Neural crest cell (in vitro differentiated cells): ENCODE results near the gene C6. TPM values are rescaled to one million over a fixed set of nuclear protein-coding genes. Genes with fewer than 3 reads are reported as not detected.

Experiments used
- DNase-seq: peaks from one replicate; pipeline ENCODE4 v3.0.0; 2021; ENCODE audit warnings: low read depth, mixed read lengths, low spot score
- H3K27ac Mint-ChIP-seq: one replicate; pipeline ENCODE4 v1.8.0; 2021; ENCODE audit warnings: mild to moderate bottlenecking, mixed read lengths; ENCODE audit not compliant: unreplicated experiment
- H3K27me3 Mint-ChIP-seq: 2 replicates; pipeline ENCODE4 v1.8.0; 2021; ENCODE audit warnings: low read depth, mild to moderate bottlenecking, mixed read lengths
- H3K36me3 Mint-ChIP-seq: 2 replicates; pipeline ENCODE4 v1.8.0; 2021; ENCODE audit warnings: low read depth, mild to moderate bottlenecking, mixed read lengths
- H3K4me1 Mint-ChIP-seq: 2 replicates; pipeline ENCODE4 v1.8.0; 2021; ENCODE audit warnings: mixed read lengths
- H3K4me3 Mint-ChIP-seq: one replicate; pipeline ENCODE4 v1.8.0; 2021; ENCODE audit warnings: mild to moderate bottlenecking, mixed read lengths
- H3K9me3 Mint-ChIP-seq: 2 replicates; pipeline ENCODE4 v1.8.0; 2021; ENCODE audit warnings: mixed read lengths
- total RNA-seq: library from RNA; stranded (reverse); gene quantifications from 2 replicates; pipeline ENCODE4 v1.2.1, GENCODE V29; 2021
- TF ChIP-seq, protein P1 (sequence below): fragments of 200-600 bp; sonication (generic); conservative IDR thresholded peaks from 2 replicates; pipeline ENCODE4 v1.5.0; 2021; ENCODE audit warnings: antibody characterized with exemption, mild to moderate bottlenecking

C6 gene
- total RNA-seq, 1 donor from 2014 or later = not detected

GRCh38 chr5:41151564-41151963 lies 61.8 kb downstream of the C6 start:
- no peaks in the 10 kb centered on the region for H3K4me1 Mint-ChIP-seq
- TF ChIP-seq, protein P1, sequence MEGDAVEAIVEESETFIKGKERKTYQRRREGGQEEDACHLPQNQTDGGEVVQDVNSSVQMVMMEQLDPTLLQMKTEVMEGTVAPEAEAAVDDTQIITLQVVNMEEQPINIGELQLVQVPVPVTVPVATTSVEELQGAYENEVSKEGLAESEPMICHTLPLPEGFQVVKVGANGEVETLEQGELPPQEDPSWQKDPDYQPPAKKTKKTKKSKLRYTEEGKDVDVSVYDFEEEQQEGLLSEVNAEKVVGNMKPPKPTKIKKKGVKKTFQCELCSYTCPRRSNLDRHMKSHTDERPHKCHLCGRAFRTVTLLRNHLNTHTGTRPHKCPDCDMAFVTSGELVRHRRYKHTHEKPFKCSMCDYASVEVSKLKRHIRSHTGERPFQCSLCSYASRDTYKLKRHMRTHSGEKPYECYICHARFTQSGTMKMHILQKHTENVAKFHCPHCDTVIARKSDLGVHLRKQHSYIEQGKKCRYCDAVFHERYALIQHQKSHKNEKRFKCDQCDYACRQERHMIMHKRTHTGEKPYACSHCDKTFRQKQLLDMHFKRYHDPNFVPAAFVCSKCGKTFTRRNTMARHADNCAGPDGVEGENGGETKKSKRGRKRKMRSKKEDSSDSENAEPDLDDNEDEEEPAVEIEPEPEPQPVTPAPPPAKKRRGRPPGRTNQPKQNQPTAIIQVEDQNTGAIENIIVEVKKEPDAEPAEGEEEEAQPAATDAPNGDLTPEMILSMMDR = no peak

DNA sequence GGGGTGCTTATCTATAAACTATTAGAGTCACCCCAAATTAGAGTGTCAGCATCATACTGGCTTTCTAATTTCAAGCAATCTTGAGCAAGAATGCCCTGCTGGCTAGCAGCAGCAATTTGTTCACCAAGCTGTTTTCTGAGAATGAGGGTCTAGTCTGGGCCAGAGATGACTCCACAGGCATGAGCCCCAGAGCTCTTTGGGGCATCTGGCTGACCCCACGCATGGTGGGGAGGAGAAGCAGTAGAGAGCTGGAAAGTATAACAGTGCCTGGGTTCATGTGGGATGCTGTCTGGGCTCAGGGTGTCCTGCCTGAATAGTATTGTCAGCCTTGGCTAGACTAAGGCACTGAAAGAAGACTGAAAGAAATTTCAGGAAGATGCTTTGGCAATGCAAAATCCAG lies 64.9 kb downstream of the C6 start:
- Mint-ChIP-seq H3K9me3 (peaks cover 2% of the 10 kb centered on the region), H3K36me3 (no peaks in the 10 kb centered on the region), H3K4me1 (no peaks in the 10 kb centered on the region), H3K27ac (no peak overlapping the region), H3K4me3 (no peak overlapping the region), H3K27me3 (peaks cover 10% of the 10 kb centered on the region)
- TF ChIP-seq, protein P1 = no peak
- no peak for DNase-seq

More at GRCh38 chr5:41151564-41151963, 61.8 kb downstream of the C6 start:
- no peak overlapping the region for H3K4me3 Mint-ChIP-seq
- DNase-seq = no peak
- peaks cover 15% of the 10 kb centered on the region for H3K27me3 Mint-ChIP-seq
- H3K9me3 Mint-ChIP-seq = no peaks in the 10 kb centered on the region
- no peak overlapping the region for H3K27ac Mint-ChIP-seq
- H3K36me3 Mint-ChIP-seq = no peaks in the 10 kb centered on the region

GRCh38 chr5:41145306-41145705 lies 68.0 kb downstream of the C6 start:
- Mint-ChIP-seq H3K27me3 (no peaks in the 10 kb centered on the region), H3K27ac (no peak overlapping the region), H3K4me1 (no peaks in the 10 kb centered on the region), H3K9me3 (peaks cover 2% of the 10 kb centered on the region), H3K36me3 (no peaks in the 10 kb centered on the region), H3K4me3 (no peak overlapping the region)
- no peak for DNase-seq
- TF ChIP-seq, protein P1 = no peak

GRCh38 chr5:41143131-41143901 lies 70.0 kb downstream of the C6 start:
- no peak for DNase-seq
- Mint-ChIP-seq H3K27ac (no peak overlapping the region), H3K36me3 (no peaks in the 10 kb centered on the region), H3K27me3 (peaks cover 5% of the 10 kb centered on the region), H3K4me3 (no peak overlapping the region), H3K9me3 (peaks cover 5% of the 10 kb centered on the region), H3K4me1 (no peaks in the 10 kb centered on the region)
- TF ChIP-seq, protein P1 = no peak

DNA sequence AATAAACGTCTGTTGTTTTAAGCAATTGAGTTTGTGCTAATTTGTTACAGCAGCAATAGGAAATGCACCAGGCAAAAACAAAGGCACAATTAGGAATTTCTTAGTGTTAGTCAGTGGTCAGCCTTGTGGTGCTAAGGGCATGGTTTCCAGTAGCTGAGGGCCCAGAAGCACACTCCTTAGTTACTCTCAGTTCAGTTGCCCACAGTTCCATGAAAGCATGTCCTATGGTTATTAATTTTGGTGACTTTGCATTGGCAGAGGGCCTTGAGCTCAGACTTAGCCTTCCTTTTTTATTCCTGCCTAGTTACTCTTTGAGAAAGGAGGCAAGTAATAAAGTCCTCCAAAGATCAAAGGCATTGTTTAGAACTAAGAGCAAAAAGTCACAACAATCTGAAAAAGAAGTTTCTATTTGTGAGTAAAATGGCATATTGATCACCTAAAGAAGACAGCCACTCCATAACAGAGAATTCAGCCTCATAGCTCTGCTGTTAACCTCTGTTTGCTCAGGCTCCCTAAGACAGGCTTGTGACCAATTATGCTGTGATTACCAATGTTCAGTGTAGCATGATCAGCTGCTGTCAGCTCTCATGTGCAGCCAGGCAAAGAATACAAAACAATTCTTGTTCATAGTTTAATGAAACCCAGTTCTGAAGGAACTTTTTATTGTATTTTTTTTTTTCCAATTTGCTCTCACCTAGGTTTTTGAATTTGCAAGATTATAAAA lies 85.2 kb downstream of the C6 start:
- H3K9me3 Mint-ChIP-seq = peaks cover 4% of the 10 kb centered on the region
- H3K36me3 Mint-ChIP-seq = no peaks in the 10 kb centered on the region
- H3K27me3 Mint-ChIP-seq = peaks cover 6% of the 10 kb centered on the region
- no peak overlapping the region for H3K4me3 Mint-ChIP-seq
- no peaks in the 10 kb centered on the region for H3K4me1 Mint-ChIP-seq
- DNase-seq = no peak
- no peak overlapping the region for H3K27ac Mint-ChIP-seq
- TF ChIP-seq, protein P1 = no peak
